OCI-LY7 (cell line): Measurements from ENCODE around the gene KHDRBS1. TPM values are rescaled to one million over a fixed set of nuclear protein-coding genes. Genes with fewer than 3 reads are reported as not detected.
"Not testable (repeated sequence)": the region's sequence is repeated elsewhere in the genome, so short reads cannot be mapped to it uniquely, and the experiment has no call there.

Experiments used
- BruUV-seq: library from RNA; stranded (reverse); fragments of 400-500 nt; replicated peaks from 2 replicates; lab custom pipeline; 2021; lab: Mats Ljungman, UMichigan
- CTCF ChIA-PET: fragments of 300-600 bp; sonication (Branson Sonifier 250); formaldehyde crosslinking; loops from one replicate; lab custom pipeline; 2022; ENCODE audit warnings: antibody characterized with exemption; ENCODE audit not compliant: unreplicated experiment; lab: Charles Lee
- POLR2A ChIA-PET: fragments of 300-600 bp; sonication (Branson Sonifier 250); formaldehyde crosslinking; loops from one replicate; lab custom pipeline; 2022; ENCODE audit warnings: antibody characterized with exemption; lab: Charles Lee
- DNase-seq: peaks from one replicate; pipeline ENCODE4 v3.0.0-alpha.2; 2015; ENCODE audit warnings: low spot score
- H2AFZ ChIP-seq: fragments of 200-600 bp; sonication (generic), shearing (Covaris generic); 2 replicates; pipeline ENCODE4 v1.6.1; 2014; ENCODE audit warnings: mild to moderate bottlenecking, antibody characterized with exemption, low read length, moderate library complexity
- H3K27ac ChIP-seq: fragments of 200-600 bp; sonication (generic); 2 replicates; pipeline ENCODE4 v1.5.1; 2014; ENCODE audit warnings: mixed run types, low read depth, mild to moderate bottlenecking, moderate library complexity, low read length, inconsistent platforms; ENCODE audit not compliant: poor library complexity, severe bottlenecking
- H3K36me3 ChIP-seq: fragments of 200-600 bp; sonication (generic); 2 replicates; pipeline ENCODE4 v1.6.1; 2014; ENCODE audit warnings: mild to moderate bottlenecking, antibody characterized with exemption, low read length, moderate library complexity, mixed read lengths; ENCODE audit not compliant: insufficient read depth
- H3K4me1 ChIP-seq: fragments of 200-600 bp; sonication (generic); 2 replicates; pipeline ENCODE4 v1.5.1; 2014; ENCODE audit warnings: mild to moderate bottlenecking, low read length; ENCODE audit not compliant: insufficient read depth, poor library complexity, severe bottlenecking
- H3K4me2 ChIP-seq: fragments of 200-600 bp; sonication (generic); 2 replicates; pipeline ENCODE4 v1.6.1; 2014; ENCODE audit warnings: mild to moderate bottlenecking, low read length
- H3K4me3 ChIP-seq: fragments of 200-600 bp; sonication (generic); 2 replicates; pipeline ENCODE4 v1.5.1; 2014; ENCODE audit warnings: mild to moderate bottlenecking, low read depth, low read length; ENCODE audit not compliant: poor library complexity, severe bottlenecking
- H3K79me2 ChIP-seq: fragments of 200-600 bp; sonication (generic); 2 replicates; pipeline ENCODE4 v1.6.1; 2016; ENCODE audit warnings: low read depth, mild to moderate bottlenecking, low read length, moderate library complexity, mixed read lengths; ENCODE audit not compliant: insufficient read depth
- H3K9me2 ChIP-seq: fragments of 200-600 bp; sonication (generic); 2 replicates; pipeline ENCODE4 v1.6.1; 2016; ENCODE audit warnings: mild to moderate bottlenecking, low read length, mixed read lengths; ENCODE audit not compliant: insufficient read depth
- H3K9me3 ChIP-seq: fragments of 200-600 bp; sonication (generic); 2 replicates; pipeline ENCODE4 v1.6.1; 2014; ENCODE audit warnings: mild to moderate bottlenecking, mixed run types, low read length, mixed read lengths
- H4K20me1 ChIP-seq: fragments of 200-600 bp; sonication (generic); 2 replicates; pipeline ENCODE4 v1.6.1; 2014; ENCODE audit warnings: mild to moderate bottlenecking, antibody characterized with exemption, low read length, moderate library complexity, mixed read lengths; ENCODE audit not compliant: insufficient read depth
- CTCF ChIP-seq: fragments of 200-600 bp; sonication (generic); conservative IDR thresholded peaks from 2 replicates; pipeline ENCODE4 v1.5.1; 2014; ENCODE audit warnings: mild to moderate bottlenecking, antibody characterized with exemption, low read length, moderate library complexity, mixed read lengths
- EZH2phosphoT487 ChIP-seq: fragments of 200-600 bp; sonication (generic); IDR thresholded peaks from 2 replicates; pipeline ENCODE4 v1.6.1; 2018; ENCODE audit warnings: low read depth, borderline replicate concordance, mild to moderate bottlenecking, mixed run types, antibody characterized with exemption, low read length, moderate library complexity, mixed read lengths
- intact Hi-C: fragments of 100-400 bp; cut with micrococcal nuclease; formaldehyde crosslinking; loops from one replicate; pipeline ENCODE4 v1.10.0; 2022; ENCODE audit not compliant: unreplicated experiment
- total RNA-seq, 2 experiments: library from RNA; depleted of rRNA in 1 of 2; stranded (reverse); fragments of >200 nt in 1 of 2; shearing (Covaris generic) in 1 of 2; gene quantifications; 2 replicates each; pipeline ENCODE4 v1.2.3, GENCODE V29; 2014 to 2022

KHDRBS1 gene
- total RNA-seq, 2 experiments from 2014 or later: 87.7 to 200 TPM

- Histone ChIP-seq H3K4me1 (peaks cover 14% of the 10 kb centered on the region), H2AFZ (0 out of 2 replicates have a peak overlapping the region, but pooled peaks have one; percentile 34), H3K36me3 (no peaks in the 10 kb centered on the region), H3K27ac (no peak overlapping the region), H3K4me2 (no peak overlapping the region), H4K20me1 (no peaks in the 10 kb centered on the region), H3K4me3 (no peak overlapping the region), H3K79me2 (no peaks in the 10 kb centered on the region), H3K9me2 (no peaks in the 10 kb centered on the region), H3K9me3 (no peaks in the 10 kb centered on the region)
- POLR2A ChIA-PET: interaction anchor here (0.7 to 1.0 kb wide), 4 partner anchors 9 to 185 kb away, joined by 3 to 7 read pairs (median 4); no protein-coding TSS in a partner anchor
- CTCF ChIA-PET: no interaction called here
- no peak for TF ChIP-seq CTCF
- TF ChIP-seq EZH2phosphoT487: no peak
- no peak for DNase-seq
- intact Hi-C loops: no loop called here
- no TSS peak for BruUV-seq
Measured at GRCh38 chr1:31991182-31991581, 22.5 kb upstream of the KHDRBS1 start.

GRCh38 chr1:31995263-31995662, 18.4 kb upstream of the KHDRBS1 start:
- H3K79me2 ChIP-seq: no peaks in the 10 kb centered on the region
- no peak for DNase-seq
- no peaks in the 10 kb centered on the region for H3K9me3 ChIP-seq
- BruUV-seq: no TSS peak
- H3K4me1 ChIP-seq: peaks cover 4% of the 10 kb centered on the region
- H4K20me1 ChIP-seq: no peaks in the 10 kb centered on the region
- ChIA-PET POLR2A (no interaction called here), CTCF (interaction anchor here (0.9 kb wide), 1 partner anchor 9 kb away, joined by 3 read pairs; no protein-coding TSS in a partner anchor)
- H3K27ac ChIP-seq: no peak overlapping the region
- H3K9me2 ChIP-seq: no peaks in the 10 kb centered on the region
- no peak overlapping the region for H2AFZ ChIP-seq
- H3K4me2 ChIP-seq: no peak overlapping the region
- H3K4me3 ChIP-seq: no peak overlapping the region
- intact Hi-C loops: no loop called here
- no peaks in the 10 kb centered on the region for H3K36me3 ChIP-seq
- TF ChIP-seq EZH2phosphoT487 (no peak), CTCF (no peak)

DNA sequence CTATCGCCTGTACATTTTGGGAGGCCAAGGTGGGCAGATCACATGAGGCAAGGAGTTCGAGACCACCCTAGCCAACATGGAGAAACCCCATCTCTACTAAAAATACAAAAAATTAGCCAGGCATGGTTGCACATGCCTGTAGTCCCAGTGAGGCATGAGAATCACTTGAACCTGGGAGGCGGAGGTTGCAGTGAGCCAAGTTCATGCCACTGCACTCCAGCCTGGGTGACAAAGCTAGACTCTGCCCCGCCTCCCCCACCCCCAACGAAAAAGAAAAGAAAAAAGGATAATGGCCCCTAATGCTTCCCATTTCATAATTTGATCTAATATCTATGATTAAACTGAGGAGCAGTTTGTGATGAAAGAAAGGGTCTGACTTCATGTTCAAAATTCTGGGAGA, 17.5 kb upstream of the KHDRBS1 start:
- POLR2A ChIA-PET: interaction anchor here (0.6 to 0.7 kb wide), 3 partner anchors 9 to 76 kb away, joined by 4 to 8 read pairs (median 6); no protein-coding TSS in a partner anchor

More for the DNA sequence above, 17.5 kb upstream of the KHDRBS1 start:
- H3K4me1 ChIP-seq, H3K9me3 ChIP-seq, H3K27ac ChIP-seq, BruUV-seq, H3K4me3 ChIP-seq, DNase-seq, H3K79me2 ChIP-seq, H4K20me1 ChIP-seq, CTCF ChIA-PET, H3K4me2 ChIP-seq, H2AFZ ChIP-seq, H3K9me2 ChIP-seq, H3K36me3 ChIP-seq, intact Hi-C loops: not testable (repeated sequence)
